HG03196 (cell line): ENCODE results near the gene NRK.
"Not testable (repeated sequence)": the region's sequence is repeated elsewhere in the genome, so short reads cannot be mapped to it uniquely, and the experiment has no call there.

Experiments
- ATAC-seq: cut with Tn5 transposase; IDR thresholded peaks from one replicate; pipeline ENCODE4 v1.9.1; 2021; ENCODE audit not compliant: unreplicated experiment

NRK gene

GRCh38 chrX:105822138-105823091 lies at the start of gene NRK:
TSS of gene NRK (plus strand) at chrX:105822539. CDS start at chrX:105822846, 307 bp downstream.
- no peak for ATAC-seq

- no peak for ATAC-seq
These were observed 48.5 kb upstream of the NRK start for GRCh38 chrX:105773801-105774200.

- ATAC-seq: no peak
These were observed 46.7 kb upstream of the NRK start for GRCh38 chrX:105775679-105776078.

GRCh38 chrX:105781804-105782203 lies 40.5 kb upstream of the NRK start:
- no peak for ATAC-seq

- ATAC-seq: not testable (repeated sequence)
These were observed 25.5 kb upstream of the NRK start for GRCh38 chrX:105796877-105797276.

- no peak for ATAC-seq
These were observed 18.4 kb upstream of the NRK start for GRCh38 chrX:105803891-105804290.

- not testable (repeated sequence) for ATAC-seq
These were observed 16.7 kb upstream of the NRK start for GRCh38 chrX:105805655-105806054.

- ATAC-seq: no peak
These were observed 5.8 kb upstream of the NRK start for GRCh38 chrX:105816517-105816916.

GRCh38 chrX:105820247-105820646 lies 2.1 kb upstream of the NRK start:
- ATAC-seq: no peak

- ATAC-seq: no peak
These were observed 743 bp upstream of the NRK start for GRCh38 chrX:105821471-105822121.

- no peak for ATAC-seq
These were observed 735 bp downstream of the NRK start for GRCh38 chrX:105823092-105823455.

GRCh38 chrX:105829011-105829410 lies 6.7 kb downstream of the NRK start:
- ATAC-seq: no peak

GRCh38 chrX:105837232-105837631 lies 14.9 kb downstream of the NRK start:
- ATAC-seq: no peak

- ATAC-seq: no peak
These were observed 23.3 kb downstream of the NRK start for GRCh38 chrX:105845631-105846030.

GRCh38 chrX:105850100-105850499 lies 27.8 kb downstream of the NRK start:
- ATAC-seq: not testable (repeated sequence)

GRCh38 chrX:105865709-105866108 lies 43.4 kb downstream of the NRK start:
- ATAC-seq: no peak

GRCh38 chrX:105869701-105870100 lies 47.4 kb downstream of the NRK start:
- no peak for ATAC-seq

GRCh38 chrX:105870445-105870844 lies 48.1 kb downstream of the NRK start:
- ATAC-seq: no peak

- no peak for ATAC-seq
These were observed 50.6 kb downstream of the NRK start for GRCh38 chrX:105872941-105873340.

GRCh38 chrX:105874790-105875189 lies 52.5 kb downstream of the NRK start:
- no peak for ATAC-seq

GRCh38 chrX:105876658-105877057 lies 54.3 kb downstream of the NRK start:
- no peak for ATAC-seq

- no peak for ATAC-seq
These were observed 58.2 kb downstream of the NRK start for GRCh38 chrX:105880491-105880890.
